ENCODE data around the gene PKN3. TPM values are rescaled to one million over a fixed set of nuclear protein-coding genes. Genes with fewer than 3 reads are reported as not detected.

PKN3 gene
- total and polyA plus RNA-seq, 9 of the 15 experiments (the other 6 are each of a cell fraction or from before 2014, with no cell fraction given) = 0.82 to 49.2 (median 19.7) TPM

- no peak for TF ChIP-seq ZBTB1 (CRISPR knock-in tag; IDR thresholded peaks at IDR 0.05; ENCODE audit: borderline replicate concordance, low read depth)
- TF ChIP-seq GABPB2 (CRISPR knock-in tag; conservative IDR thresholded peaks at IDR 0.05) = no peak
- TF ChIP-seq TCF7L2 (IDR thresholded peaks at IDR 0.05; ENCODE audit: low read depth, low read length) = no peak
- no peak for TF ChIP-seq CHD2 (IDR thresholded peaks at IDR 0.05; ENCODE audit: low read depth, low read length)
- no peak for TF ChIP-seq FOXJ2 (tag; IDR thresholded peaks at IDR 0.05)
- TF ChIP-seq, protein P1, sequence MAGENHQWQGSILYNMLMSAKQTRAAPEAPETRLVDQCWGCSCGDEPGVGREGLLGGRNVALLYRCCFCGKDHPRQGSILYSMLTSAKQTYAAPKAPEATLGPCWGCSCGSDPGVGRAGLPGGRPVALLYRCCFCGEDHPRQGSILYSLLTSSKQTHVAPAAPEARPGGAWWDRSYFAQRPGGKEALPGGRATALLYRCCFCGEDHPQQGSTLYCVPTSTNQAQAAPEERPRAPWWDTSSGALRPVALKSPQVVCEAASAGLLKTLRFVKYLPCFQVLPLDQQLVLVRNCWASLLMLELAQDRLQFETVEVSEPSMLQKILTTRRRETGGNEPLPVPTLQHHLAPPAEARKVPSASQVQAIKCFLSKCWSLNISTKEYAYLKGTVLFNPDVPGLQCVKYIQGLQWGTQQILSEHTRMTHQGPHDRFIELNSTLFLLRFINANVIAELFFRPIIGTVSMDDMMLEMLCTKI (IDR thresholded peaks at IDR 0.05; ENCODE audit: partially characterized antibody) = no peak
- TF ChIP-seq, protein P2, sequence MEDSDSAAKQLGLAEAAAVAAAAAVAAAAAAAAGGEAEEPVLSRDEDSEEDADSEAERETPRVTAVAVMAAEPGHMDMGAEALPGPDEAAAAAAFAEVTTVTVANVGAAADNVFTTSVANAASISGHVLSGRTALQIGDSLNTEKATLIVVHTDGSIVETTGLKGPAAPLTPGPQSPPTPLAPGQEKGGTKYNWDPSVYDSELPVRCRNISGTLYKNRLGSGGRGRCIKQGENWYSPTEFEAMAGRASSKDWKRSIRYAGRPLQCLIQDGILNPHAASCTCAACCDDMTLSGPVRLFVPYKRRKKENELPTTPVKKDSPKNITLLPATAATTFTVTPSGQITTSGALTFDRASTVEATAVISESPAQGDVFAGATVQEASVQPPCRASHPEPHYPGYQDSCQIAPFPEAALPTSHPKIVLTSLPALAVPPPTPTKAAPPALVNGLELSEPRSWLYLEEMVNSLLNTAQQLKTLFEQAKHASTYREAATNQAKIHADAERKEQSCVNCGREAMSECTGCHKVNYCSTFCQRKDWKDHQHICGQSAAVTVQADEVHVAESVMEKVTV (CRISPR knock-in tag; IDR thresholded peaks at IDR 0.05) = no peak
- TF ChIP-seq ZNF318 (IDR thresholded peaks at IDR 0.05; ENCODE audit: borderline replicate concordance in 1 of 2, low read depth in 1 of 2) = no peak
- no peak for TF ChIP-seq ZNF175 (CRISPR knock-in tag; IDR thresholded peaks at IDR 0.05; ENCODE audit: low read depth)
- no peak for TF ChIP-seq ZNF77 (CRISPR knock-in tag; IDR thresholded peaks at IDR 0.05)
- no peak for TF ChIP-seq MEF2D (tag; conservative IDR thresholded peaks at IDR 0.05; ENCODE audit: low read depth)
- no peak for TF ChIP-seq STAG1 (CRISPR knock-in tag; IDR thresholded peaks at IDR 0.05; ENCODE audit: borderline replicate concordance)
- TF ChIP-seq HMG20B (CRISPR knock-in tag; IDR thresholded peaks at IDR 0.05) = no peak
Measured at GRCh38 chr9:128762671-128763449, 60.6 kb downstream of the PKN3 start (continued).

All from K562 (cell line).